Suprapubic skin (tissue), 3 donors: ENCODE data around the gene PHPT1.

Experiments used
- CTCF ChIP-seq, 2 donors: fragments of 200-600 bp in 1 of 2; fragments of 450-650 bp in 1 of 2; sonication (generic) in 1 of 2; IDR thresholded peaks; one replicate each; pipeline ENCODE4 v1.5.1; 2016 to 2019; ENCODE audit warnings: antibody characterized with exemption in 2 of 2, mild to moderate bottlenecking in 1 of 2, moderate library complexity in 1 of 2
- EP300 ChIP-seq: sonication (generic); formaldehyde crosslinking; IDR thresholded peaks from one replicate; pipeline ENCODE4 v1.6.1; 2017; ENCODE audit warnings: antibody characterized with exemption
- POLR2A ChIP-seq, 2 donors: fragments of 450-650 bp; IDR thresholded peaks; one replicate each; pipeline ENCODE4 v1.6.1; 2017; ENCODE audit warnings: antibody characterized with exemption in 2 of 2, mild to moderate bottlenecking in 2 of 2, moderate library complexity in 2 of 2

- no peak for TF ChIP-seq EP300
- TF ChIP-seq CTCF (IDR thresholded peaks at IDR 0.05) = no peak
- TF ChIP-seq POLR2A (IDR thresholded peaks at IDR 0.05) = no peak
These were observed 18.3 kb downstream of the PHPT1 start for GRCh38 chr9:136867480-136867879.
